ENCODE measurements around the gene AKR1C8.

GRCh38 chr10:5148678-5149032 lies 36.3 kb downstream of the AKR1C8 start:
- TF ChIP-seq MTA2 (IDR thresholded peaks at IDR 0.05; ENCODE audit: low read depth) (no peak), GATAD2B (conservative IDR thresholded peaks at IDR 0.05; ENCODE audit: low read depth) (no peak), POLR2A (IDR thresholded peaks at IDR 0.05; ENCODE audit: low read depth, low read length) (no peak), TBL1XR1 (IDR thresholded peaks at IDR 0.05; ENCODE audit: low read depth, low read length) (no peak), CHD1 (IDR thresholded peaks at IDR 0.05; ENCODE audit: low read depth, low read length) (no peak), E2F8 (IDR thresholded peaks at IDR 0.05; ENCODE audit: low read depth, partially characterized antibody) (no peak), CREB1 (IDR thresholded peaks at IDR 0.05; ENCODE audit: low read depth) (no peak), KDM1A (IDR thresholded peaks at IDR 0.05; ENCODE audit: borderline replicate concordance) (no peak)
- TF ChIP-seq, protein P1, sequence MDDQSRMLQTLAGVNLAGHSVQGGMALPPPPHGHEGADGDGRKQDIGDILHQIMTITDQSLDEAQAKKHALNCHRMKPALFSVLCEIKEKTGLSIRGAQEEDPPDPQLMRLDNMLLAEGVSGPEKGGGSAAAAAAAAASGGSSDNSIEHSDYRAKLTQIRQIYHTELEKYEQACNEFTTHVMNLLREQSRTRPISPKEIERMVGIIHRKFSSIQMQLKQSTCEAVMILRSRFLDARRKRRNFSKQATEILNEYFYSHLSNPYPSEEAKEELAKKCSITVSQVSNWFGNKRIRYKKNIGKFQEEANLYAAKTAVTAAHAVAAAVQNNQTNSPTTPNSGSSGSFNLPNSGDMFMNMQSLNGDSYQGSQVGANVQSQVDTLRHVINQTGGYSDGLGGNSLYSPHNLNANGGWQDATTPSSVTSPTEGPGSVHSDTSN (IDR thresholded peaks at IDR 0.05; ENCODE audit: insufficient replicate concordance, low read depth, low read length): no peak

Data from GM12878 (cell line).